ENCODE measurements around the gene FCER2. TPM values are rescaled to one million over a fixed set of nuclear protein-coding genes. Genes with fewer than 3 reads are reported as not detected.

FCER2 gene
- total RNA-seq, 1 donor from 2014 or later = not detected

- DNase-seq (ENCODE audit: low spot score) = no peak
- Mint-ChIP-seq H3K27ac (ENCODE audit: unreplicated experiment) (no peak overlapping the region), H3K4me1 (ENCODE audit: unreplicated experiment) (no peaks in the 10 kb centered on the region), H3K36me3 (ENCODE audit: low read depth, unreplicated experiment) (no peaks in the 10 kb centered on the region), H3K9me3 (ENCODE audit: unreplicated experiment) (no peaks in the 10 kb centered on the region), H3K4me3 (ENCODE audit: unreplicated experiment) (no peak overlapping the region), H3K27me3 (ENCODE audit: unreplicated experiment) (peaks cover 3% of the 10 kb centered on the region)
- TF ChIP-seq CTCF (IDR thresholded peaks at IDR 0.05; ENCODE audit: unreplicated experiment) = no peak
Observed at GRCh38 chr19:7739211-7739755, 37.4 kb upstream of the FCER2 start.

GRCh38 chr19:7738023-7738422 lies 36.1 kb upstream of the FCER2 start:
- Mint-ChIP-seq H3K27me3 (ENCODE audit: unreplicated experiment) (peaks cover 3% of the 10 kb centered on the region), H3K4me1 (ENCODE audit: unreplicated experiment) (no peaks in the 10 kb centered on the region), H3K9me3 (ENCODE audit: unreplicated experiment) (no peaks in the 10 kb centered on the region), H3K27ac (ENCODE audit: unreplicated experiment) (no peak overlapping the region), H3K36me3 (ENCODE audit: low read depth, unreplicated experiment) (no peaks in the 10 kb centered on the region), H3K4me3 (ENCODE audit: unreplicated experiment) (no peak overlapping the region)
- no peak for TF ChIP-seq CTCF (IDR thresholded peaks at IDR 0.05; ENCODE audit: unreplicated experiment)
- no peak for DNase-seq (ENCODE audit: low spot score)

GRCh38 chr19:7737215-7737614 lies 35.3 kb upstream of the FCER2 start:
- no peak overlapping the region for H3K27ac Mint-ChIP-seq (ENCODE audit: unreplicated experiment)
- no peaks in the 10 kb centered on the region for H3K9me3 Mint-ChIP-seq (ENCODE audit: unreplicated experiment)
- DNase-seq (ENCODE audit: low spot score) = no peak
- peaks cover 3% of the 10 kb centered on the region for H3K27me3 Mint-ChIP-seq (ENCODE audit: unreplicated experiment)
- no peaks in the 10 kb centered on the region for H3K4me1 Mint-ChIP-seq (ENCODE audit: unreplicated experiment)
- H3K36me3 Mint-ChIP-seq (ENCODE audit: low read depth, unreplicated experiment) = no peaks in the 10 kb centered on the region
- TF ChIP-seq CTCF (IDR thresholded peaks at IDR 0.05; ENCODE audit: unreplicated experiment) = no peak
- H3K4me3 Mint-ChIP-seq (ENCODE audit: unreplicated experiment) = no peak overlapping the region

GRCh38 chr19:7736148-7736547 lies 34.2 kb upstream of the FCER2 start:
- Mint-ChIP-seq H3K36me3 (ENCODE audit: low read depth, unreplicated experiment) (no peaks in the 10 kb centered on the region), H3K4me1 (ENCODE audit: unreplicated experiment) (no peaks in the 10 kb centered on the region), H3K27ac (ENCODE audit: unreplicated experiment) (no peak overlapping the region)

More at GRCh38 chr19:7736148-7736547, 34.2 kb upstream of the FCER2 start:
- peaks cover 8% of the 10 kb centered on the region for H3K27me3 Mint-ChIP-seq (ENCODE audit: unreplicated experiment)
- H3K9me3 Mint-ChIP-seq (ENCODE audit: unreplicated experiment) = no peaks in the 10 kb centered on the region
- no peak for TF ChIP-seq CTCF (IDR thresholded peaks at IDR 0.05; ENCODE audit: unreplicated experiment)
- H3K4me3 Mint-ChIP-seq (ENCODE audit: unreplicated experiment) = no peak overlapping the region
- DNase-seq (ENCODE audit: low spot score) = no peak

All from endothelial cell (in vitro differentiated cells).